ENCODE measurements around the gene SELENOF.

Gene SELENOF

GRCh38 chr1:86913896-86914600, at the start of gene SELENOF:
Gene SELENOF, minus strand, starts transcription at chr1:86914126. Its CDS starts 15 bp downstream, at chr1:86914111.
- Mint-ChIP-seq H3K9me3 (peaks cover 1% of the 10 kb centered on the region), H3K4me1 (peaks cover 27% of the 10 kb centered on the region), H3K27me3 (ENCODE audit: low read depth, poor library complexity) (no peaks in the 10 kb centered on the region), H3K27ac (no peak within 1 kb of the TSS), H3K36me3 (ENCODE audit: low read depth) (peaks cover 11% of the 10 kb centered on the region), H3K4me3 (no peak within 1 kb of the TSS)
- TF ChIP-seq, protein P1, sequence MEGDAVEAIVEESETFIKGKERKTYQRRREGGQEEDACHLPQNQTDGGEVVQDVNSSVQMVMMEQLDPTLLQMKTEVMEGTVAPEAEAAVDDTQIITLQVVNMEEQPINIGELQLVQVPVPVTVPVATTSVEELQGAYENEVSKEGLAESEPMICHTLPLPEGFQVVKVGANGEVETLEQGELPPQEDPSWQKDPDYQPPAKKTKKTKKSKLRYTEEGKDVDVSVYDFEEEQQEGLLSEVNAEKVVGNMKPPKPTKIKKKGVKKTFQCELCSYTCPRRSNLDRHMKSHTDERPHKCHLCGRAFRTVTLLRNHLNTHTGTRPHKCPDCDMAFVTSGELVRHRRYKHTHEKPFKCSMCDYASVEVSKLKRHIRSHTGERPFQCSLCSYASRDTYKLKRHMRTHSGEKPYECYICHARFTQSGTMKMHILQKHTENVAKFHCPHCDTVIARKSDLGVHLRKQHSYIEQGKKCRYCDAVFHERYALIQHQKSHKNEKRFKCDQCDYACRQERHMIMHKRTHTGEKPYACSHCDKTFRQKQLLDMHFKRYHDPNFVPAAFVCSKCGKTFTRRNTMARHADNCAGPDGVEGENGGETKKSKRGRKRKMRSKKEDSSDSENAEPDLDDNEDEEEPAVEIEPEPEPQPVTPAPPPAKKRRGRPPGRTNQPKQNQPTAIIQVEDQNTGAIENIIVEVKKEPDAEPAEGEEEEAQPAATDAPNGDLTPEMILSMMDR (IDR thresholded peaks at IDR 0.05): no peak
- peak; percentile 99 for DNase-seq

- H3K9me3 Mint-ChIP-seq: peaks cover 52% of the 10 kb centered on the region
- peaks cover 7% of the 10 kb centered on the region for H3K4me1 Mint-ChIP-seq
- no peak for DNase-seq
- H3K36me3 Mint-ChIP-seq (ENCODE audit: low read depth): peaks cover 75% of the 10 kb centered on the region
- H3K27ac Mint-ChIP-seq: no peak overlapping the region
- no peaks in the 10 kb centered on the region for H3K27me3 Mint-ChIP-seq (ENCODE audit: low read depth, poor library complexity)
- no peak overlapping the region for H3K4me3 Mint-ChIP-seq
- TF ChIP-seq, protein P1 (IDR thresholded peaks at IDR 0.05): no peak
Observed at GRCh38 chr1:86960548-86960947, 46.6 kb upstream of the SELENOF start.

GRCh38 chr1:86957221-86957620, 43.3 kb upstream of the SELENOF start:
- peaks cover 56% of the 10 kb centered on the region for H3K36me3 Mint-ChIP-seq (ENCODE audit: low read depth)
- peaks cover 36% of the 10 kb centered on the region for H3K9me3 Mint-ChIP-seq
- DNase-seq: no peak
- H3K4me1 Mint-ChIP-seq: peaks cover 14% of the 10 kb centered on the region
- H3K27me3 Mint-ChIP-seq (ENCODE audit: low read depth, poor library complexity): no peaks in the 10 kb centered on the region
- H3K4me3 Mint-ChIP-seq: no peak overlapping the region
- no peak overlapping the region for H3K27ac Mint-ChIP-seq
- TF ChIP-seq, protein P1 (IDR thresholded peaks at IDR 0.05): no peak

DNA sequence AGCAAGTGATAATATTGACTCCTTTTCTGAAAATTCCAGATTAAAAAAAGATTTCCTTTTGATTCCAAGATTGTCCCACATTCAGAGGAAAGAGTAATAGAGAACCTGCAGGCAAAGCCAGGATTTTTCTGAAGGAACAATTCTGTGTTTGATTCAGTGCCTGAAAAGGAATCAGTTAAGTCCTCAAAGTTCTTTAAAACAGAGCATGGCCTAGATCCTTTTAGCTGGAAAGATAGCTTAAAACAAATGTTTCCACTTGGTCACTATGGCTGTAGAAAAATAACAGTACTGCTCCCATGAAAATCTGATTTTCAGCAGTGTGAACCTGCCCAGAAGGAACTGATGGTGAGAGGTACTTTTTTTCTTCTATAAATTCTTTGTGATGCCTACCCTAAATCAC, 42.3 kb upstream of the SELENOF start:
- peaks cover 53% of the 10 kb centered on the region for H3K36me3 Mint-ChIP-seq (ENCODE audit: low read depth)
- peaks cover 37% of the 10 kb centered on the region for H3K9me3 Mint-ChIP-seq
- H3K27ac Mint-ChIP-seq: peak overlapping the region; percentile 5
- no peaks in the 10 kb centered on the region for H3K27me3 Mint-ChIP-seq (ENCODE audit: low read depth, poor library complexity)
- H3K4me1 Mint-ChIP-seq: peaks cover 14% of the 10 kb centered on the region
- TF ChIP-seq, protein P1 (IDR thresholded peaks at IDR 0.05): no peak
- no peak for DNase-seq
- no peak overlapping the region for H3K4me3 Mint-ChIP-seq

GRCh38 chr1:86955678-86956077, 41.8 kb upstream of the SELENOF start:
- no peak overlapping the region for H3K4me3 Mint-ChIP-seq

More at GRCh38 chr1:86955678-86956077, 41.8 kb upstream of the SELENOF start:
- H3K27ac Mint-ChIP-seq: peak overlapping the region; percentile 5
- TF ChIP-seq, protein P1 (IDR thresholded peaks at IDR 0.05): no peak
- peaks cover 50% of the 10 kb centered on the region for H3K36me3 Mint-ChIP-seq (ENCODE audit: low read depth)
- DNase-seq: no peak
- H3K4me1 Mint-ChIP-seq: peaks cover 15% of the 10 kb centered on the region
- H3K27me3 Mint-ChIP-seq (ENCODE audit: low read depth, poor library complexity): no peaks in the 10 kb centered on the region
- peaks cover 37% of the 10 kb centered on the region for H3K9me3 Mint-ChIP-seq

Data from nephron progenitor cell (in vitro differentiated cells).